ENCODE data around the gene PTPRD. TPM values are rescaled to one million over a fixed set of nuclear protein-coding genes. Genes with fewer than 3 reads are reported as not detected.

The PTPRD gene
- total RNA-seq, 1 experiment from 2014 or later = 69.6 TPM

DNA sequence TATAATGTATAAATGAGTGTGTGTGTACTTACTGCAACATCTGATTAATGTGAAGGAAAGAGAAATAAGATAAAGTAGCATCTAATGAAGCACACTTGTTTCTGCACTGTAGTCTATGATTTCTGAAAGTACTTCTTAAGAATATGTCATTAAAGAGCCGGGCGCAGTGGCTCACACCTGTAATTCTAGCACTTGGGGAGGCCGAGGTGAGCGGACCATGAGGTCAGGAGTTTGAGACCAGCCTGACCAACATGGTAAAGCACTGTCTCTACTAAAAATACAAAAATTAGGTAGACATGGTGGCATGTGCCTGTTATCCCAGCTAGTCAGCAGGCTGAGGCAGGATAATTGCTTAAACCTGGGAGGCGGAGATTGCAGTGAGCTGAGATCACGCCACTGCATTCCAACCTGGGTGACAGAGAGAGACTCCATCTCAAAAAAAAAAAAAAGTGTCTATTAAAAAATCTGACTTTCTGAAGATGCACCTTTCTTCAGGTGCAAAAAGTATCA, 556.9 kb downstream of the PTPRD start (continued):
- TF ChIP-seq, protein P1, sequence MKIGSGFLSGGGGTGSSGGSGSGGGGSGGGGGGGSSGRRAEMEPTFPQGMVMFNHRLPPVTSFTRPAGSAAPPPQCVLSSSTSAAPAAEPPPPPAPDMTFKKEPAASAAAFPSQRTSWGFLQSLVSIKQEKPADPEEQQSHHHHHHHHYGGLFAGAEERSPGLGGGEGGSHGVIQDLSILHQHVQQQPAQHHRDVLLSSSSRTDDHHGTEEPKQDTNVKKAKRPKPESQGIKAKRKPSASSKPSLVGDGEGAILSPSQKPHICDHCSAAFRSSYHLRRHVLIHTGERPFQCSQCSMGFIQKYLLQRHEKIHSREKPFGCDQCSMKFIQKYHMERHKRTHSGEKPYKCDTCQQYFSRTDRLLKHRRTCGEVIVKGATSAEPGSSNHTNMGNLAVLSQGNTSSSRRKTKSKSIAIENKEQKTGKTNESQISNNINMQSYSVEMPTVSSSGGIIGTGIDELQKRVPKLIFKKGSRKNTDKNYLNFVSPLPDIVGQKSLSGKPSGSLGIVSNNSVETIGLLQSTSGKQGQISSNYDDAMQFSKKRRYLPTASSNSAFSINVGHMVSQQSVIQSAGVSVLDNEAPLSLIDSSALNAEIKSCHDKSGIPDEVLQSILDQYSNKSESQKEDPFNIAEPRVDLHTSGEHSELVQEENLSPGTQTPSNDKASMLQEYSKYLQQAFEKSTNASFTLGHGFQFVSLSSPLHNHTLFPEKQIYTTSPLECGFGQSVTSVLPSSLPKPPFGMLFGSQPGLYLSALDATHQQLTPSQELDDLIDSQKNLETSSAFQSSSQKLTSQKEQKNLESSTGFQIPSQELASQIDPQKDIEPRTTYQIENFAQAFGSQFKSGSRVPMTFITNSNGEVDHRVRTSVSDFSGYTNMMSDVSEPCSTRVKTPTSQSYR (CRISPR knock-in tag; IDR thresholded peaks at IDR 0.05) = no peak
- TF ChIP-seq SOX15 (CRISPR knock-in tag; IDR thresholded peaks at IDR 0.05) (no peak), ZNF317 (CRISPR knock-in tag; IDR thresholded peaks at IDR 0.05; ENCODE audit: borderline replicate concordance, low read depth) (no peak), TEAD1 (CRISPR knock-in tag; IDR thresholded peaks at IDR 0.05) (no peak), ZNF671 (CRISPR knock-in tag; IDR thresholded peaks at IDR 0.05) (no peak), SMAD3 (CRISPR knock-in tag; IDR thresholded peaks at IDR 0.05; ENCODE audit: borderline replicate concordance) (no peak)
- TF ChIP-seq, protein P2, sequence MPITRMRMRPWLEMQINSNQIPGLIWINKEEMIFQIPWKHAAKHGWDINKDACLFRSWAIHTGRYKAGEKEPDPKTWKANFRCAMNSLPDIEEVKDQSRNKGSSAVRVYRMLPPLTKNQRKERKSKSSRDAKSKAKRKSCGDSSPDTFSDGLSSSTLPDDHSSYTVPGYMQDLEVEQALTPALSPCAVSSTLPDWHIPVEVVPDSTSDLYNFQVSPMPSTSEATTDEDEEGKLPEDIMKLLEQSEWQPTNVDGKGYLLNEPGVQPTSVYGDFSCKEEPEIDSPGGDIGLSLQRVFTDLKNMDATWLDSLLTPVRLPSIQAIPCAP (CRISPR knock-in tag; IDR thresholded peaks at IDR 0.05) = no peak

DNA sequence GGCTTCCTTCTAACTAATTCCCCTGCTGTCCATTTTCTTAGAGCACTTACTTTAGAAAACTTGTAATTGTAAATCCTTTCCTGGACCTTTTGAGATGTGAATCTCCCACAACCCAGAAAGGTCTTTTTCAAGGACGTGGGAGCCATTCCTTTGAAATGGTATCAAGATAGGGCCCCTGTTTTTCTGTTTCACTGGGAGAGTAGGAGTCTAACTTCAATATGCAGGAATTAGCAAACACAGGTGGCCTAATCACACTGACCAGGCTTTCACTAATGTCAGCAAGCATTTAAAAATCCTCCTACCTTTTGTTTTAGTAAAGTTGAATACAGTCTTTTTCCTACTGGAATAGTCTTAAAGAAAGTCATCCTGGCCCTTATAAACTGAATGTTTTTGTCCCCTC, 558.3 kb downstream of the PTPRD start:
- Mint-ChIP-seq H3K27ac (no peak overlapping the region), H3K4me1 (peaks cover 16% of the 10 kb centered on the region), H3K9me3 (no peaks in the 10 kb centered on the region), H3K4me3 (no peak overlapping the region), H3K36me3 (no peaks in the 10 kb centered on the region), H3K27me3 (ENCODE audit: low read depth) (peaks cover 56% of the 10 kb centered on the region)
- TF ChIP-seq EMX1 (CRISPR knock-in tag; IDR thresholded peaks at IDR 0.05) = no peak
- no peak for TF ChIP-seq ZNF423 (CRISPR knock-in tag; IDR thresholded peaks at IDR 0.05)
- no peak for TF ChIP-seq SP1 (CRISPR knock-in tag; conservative IDR thresholded peaks at IDR 0.05)
- TF ChIP-seq SMAD4 (CRISPR knock-in tag; IDR thresholded peaks at IDR 0.05) = no peak
- TF ChIP-seq, protein P3, sequence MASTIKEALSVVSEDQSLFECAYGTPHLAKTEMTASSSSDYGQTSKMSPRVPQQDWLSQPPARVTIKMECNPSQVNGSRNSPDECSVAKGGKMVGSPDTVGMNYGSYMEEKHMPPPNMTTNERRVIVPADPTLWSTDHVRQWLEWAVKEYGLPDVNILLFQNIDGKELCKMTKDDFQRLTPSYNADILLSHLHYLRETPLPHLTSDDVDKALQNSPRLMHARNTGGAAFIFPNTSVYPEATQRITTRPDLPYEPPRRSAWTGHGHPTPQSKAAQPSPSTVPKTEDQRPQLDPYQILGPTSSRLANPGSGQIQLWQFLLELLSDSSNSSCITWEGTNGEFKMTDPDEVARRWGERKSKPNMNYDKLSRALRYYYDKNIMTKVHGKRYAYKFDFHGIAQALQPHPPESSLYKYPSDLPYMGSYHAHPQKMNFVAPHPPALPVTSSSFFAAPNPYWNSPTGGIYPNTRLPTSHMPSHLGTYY (CRISPR knock-in tag; IDR thresholded peaks at IDR 0.05) = no peak
- TF ChIP-seq TEAD1 (CRISPR knock-in tag; IDR thresholded peaks at IDR 0.05) = no peak
- TF ChIP-seq SOX15 (CRISPR knock-in tag; IDR thresholded peaks at IDR 0.05) = no peak
- TF ChIP-seq, protein P4, sequence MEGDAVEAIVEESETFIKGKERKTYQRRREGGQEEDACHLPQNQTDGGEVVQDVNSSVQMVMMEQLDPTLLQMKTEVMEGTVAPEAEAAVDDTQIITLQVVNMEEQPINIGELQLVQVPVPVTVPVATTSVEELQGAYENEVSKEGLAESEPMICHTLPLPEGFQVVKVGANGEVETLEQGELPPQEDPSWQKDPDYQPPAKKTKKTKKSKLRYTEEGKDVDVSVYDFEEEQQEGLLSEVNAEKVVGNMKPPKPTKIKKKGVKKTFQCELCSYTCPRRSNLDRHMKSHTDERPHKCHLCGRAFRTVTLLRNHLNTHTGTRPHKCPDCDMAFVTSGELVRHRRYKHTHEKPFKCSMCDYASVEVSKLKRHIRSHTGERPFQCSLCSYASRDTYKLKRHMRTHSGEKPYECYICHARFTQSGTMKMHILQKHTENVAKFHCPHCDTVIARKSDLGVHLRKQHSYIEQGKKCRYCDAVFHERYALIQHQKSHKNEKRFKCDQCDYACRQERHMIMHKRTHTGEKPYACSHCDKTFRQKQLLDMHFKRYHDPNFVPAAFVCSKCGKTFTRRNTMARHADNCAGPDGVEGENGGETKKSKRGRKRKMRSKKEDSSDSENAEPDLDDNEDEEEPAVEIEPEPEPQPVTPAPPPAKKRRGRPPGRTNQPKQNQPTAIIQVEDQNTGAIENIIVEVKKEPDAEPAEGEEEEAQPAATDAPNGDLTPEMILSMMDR (IDR thresholded peaks at IDR 0.05) = no peak
- no peak for TF ChIP-seq ESRRA (CRISPR knock-in tag; IDR thresholded peaks at IDR 0.05; ENCODE audit: borderline replicate concordance)
- TF ChIP-seq, protein P5, sequence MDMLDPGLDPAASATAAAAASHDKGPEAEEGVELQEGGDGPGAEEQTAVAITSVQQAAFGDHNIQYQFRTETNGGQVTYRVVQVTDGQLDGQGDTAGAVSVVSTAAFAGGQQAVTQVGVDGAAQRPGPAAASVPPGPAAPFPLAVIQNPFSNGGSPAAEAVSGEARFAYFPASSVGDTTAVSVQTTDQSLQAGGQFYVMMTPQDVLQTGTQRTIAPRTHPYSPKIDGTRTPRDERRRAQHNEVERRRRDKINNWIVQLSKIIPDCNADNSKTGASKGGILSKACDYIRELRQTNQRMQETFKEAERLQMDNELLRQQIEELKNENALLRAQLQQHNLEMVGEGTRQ (CRISPR knock-in tag; IDR thresholded peaks at IDR 0.05) = no peak
- no peak for TF ChIP-seq RORB (CRISPR knock-in tag; IDR thresholded peaks at IDR 0.05)
- no peak for TF ChIP-seq NFATC4 (CRISPR knock-in tag; IDR thresholded peaks at IDR 0.05)
- ATAC-seq = no peak
- POLR2A ChIA-PET = no interaction called here
- no peak for DNase-seq (ENCODE audit: low spot score)
- CTCF ChIA-PET = no interaction called here

DNA sequence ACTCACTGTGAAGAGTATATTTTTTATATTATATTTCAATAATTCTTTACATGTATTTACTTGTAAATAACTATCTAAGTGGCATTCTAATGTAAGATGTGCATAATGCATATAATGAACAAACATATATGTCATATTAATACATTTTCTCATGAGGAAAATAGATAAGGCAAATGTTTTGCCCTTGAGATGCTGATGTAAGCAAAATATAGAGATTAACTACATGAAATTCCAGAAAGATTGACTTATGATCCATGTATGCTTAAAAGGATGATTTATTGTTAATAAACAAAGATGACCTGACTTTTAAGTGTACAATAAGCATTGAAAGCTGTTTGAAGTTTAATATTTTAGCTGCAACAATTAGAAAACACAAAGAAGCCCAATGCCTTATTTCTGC, 559.9 kb downstream of the PTPRD start:
- DNase-seq (ENCODE audit: low spot score) (no peak), ATAC-seq (no peak)
- no peaks in the 10 kb centered on the region for H3K36me3 Mint-ChIP-seq
- CTCF ChIA-PET = interaction anchor here (0.9 kb wide), 1 partner anchor 11 kb away, joined by 3 read pairs; no protein-coding TSS in a partner anchor
- TF ChIP-seq, protein P6, sequence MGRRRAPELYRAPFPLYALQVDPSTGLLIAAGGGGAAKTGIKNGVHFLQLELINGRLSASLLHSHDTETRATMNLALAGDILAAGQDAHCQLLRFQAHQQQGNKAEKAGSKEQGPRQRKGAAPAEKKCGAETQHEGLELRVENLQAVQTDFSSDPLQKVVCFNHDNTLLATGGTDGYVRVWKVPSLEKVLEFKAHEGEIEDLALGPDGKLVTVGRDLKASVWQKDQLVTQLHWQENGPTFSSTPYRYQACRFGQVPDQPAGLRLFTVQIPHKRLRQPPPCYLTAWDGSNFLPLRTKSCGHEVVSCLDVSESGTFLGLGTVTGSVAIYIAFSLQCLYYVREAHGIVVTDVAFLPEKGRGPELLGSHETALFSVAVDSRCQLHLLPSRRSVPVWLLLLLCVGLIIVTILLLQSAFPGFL (CRISPR knock-in tag; IDR thresholded peaks at IDR 0.05; ENCODE audit: borderline replicate concordance) = no peak
- TF ChIP-seq GTF2I (CRISPR knock-in tag; conservative IDR thresholded peaks at IDR 0.05) = no peak
- TF ChIP-seq, protein P7, sequence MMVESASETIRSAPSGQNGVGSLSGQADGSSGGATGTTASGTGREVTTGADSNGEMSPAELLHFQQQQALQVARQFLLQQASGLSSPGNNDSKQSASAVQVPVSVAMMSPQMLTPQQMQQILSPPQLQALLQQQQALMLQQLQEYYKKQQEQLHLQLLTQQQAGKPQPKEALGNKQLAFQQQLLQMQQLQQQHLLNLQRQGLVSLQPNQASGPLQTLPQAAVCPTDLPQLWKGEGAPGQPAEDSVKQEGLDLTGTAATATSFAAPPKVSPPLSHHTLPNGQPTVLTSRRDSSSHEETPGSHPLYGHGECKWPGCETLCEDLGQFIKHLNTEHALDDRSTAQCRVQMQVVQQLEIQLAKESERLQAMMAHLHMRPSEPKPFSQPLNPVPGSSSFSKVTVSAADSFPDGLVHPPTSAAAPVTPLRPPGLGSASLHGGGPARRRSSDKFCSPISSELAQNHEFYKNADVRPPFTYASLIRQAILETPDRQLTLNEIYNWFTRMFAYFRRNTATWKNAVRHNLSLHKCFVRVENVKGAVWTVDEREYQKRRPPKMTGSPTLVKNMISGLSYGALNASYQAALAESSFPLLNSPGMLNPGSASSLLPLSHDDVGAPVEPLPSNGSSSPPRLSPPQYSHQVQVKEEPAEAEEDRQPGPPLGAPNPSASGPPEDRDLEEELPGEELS (CRISPR knock-in tag; IDR thresholded peaks at IDR 0.05) = no peak
- TF ChIP-seq, protein P8, sequence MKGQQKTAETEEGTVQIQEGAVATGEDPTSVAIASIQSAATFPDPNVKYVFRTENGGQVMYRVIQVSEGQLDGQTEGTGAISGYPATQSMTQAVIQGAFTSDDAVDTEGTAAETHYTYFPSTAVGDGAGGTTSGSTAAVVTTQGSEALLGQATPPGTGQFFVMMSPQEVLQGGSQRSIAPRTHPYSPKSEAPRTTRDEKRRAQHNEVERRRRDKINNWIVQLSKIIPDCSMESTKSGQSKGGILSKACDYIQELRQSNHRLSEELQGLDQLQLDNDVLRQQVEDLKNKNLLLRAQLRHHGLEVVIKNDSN (CRISPR knock-in tag; IDR thresholded peaks at IDR 0.05) = no peak
- no peak for TF ChIP-seq ZBTB21 (CRISPR knock-in tag; IDR thresholded peaks at IDR 0.05; ENCODE audit: borderline replicate concordance)
- TF ChIP-seq ETV6 (CRISPR knock-in tag; IDR thresholded peaks at IDR 0.05) = no peak
- H3K4me3 Mint-ChIP-seq = no peak overlapping the region
- no peak overlapping the region for H3K27ac Mint-ChIP-seq
- peaks cover 56% of the 10 kb centered on the region for H3K27me3 Mint-ChIP-seq (ENCODE audit: low read depth)
- H3K9me3 Mint-ChIP-seq = no peaks in the 10 kb centered on the region
- peaks cover 6% of the 10 kb centered on the region for H3K4me1 Mint-ChIP-seq
- POLR2A ChIA-PET = no interaction called here
